Endothelial cell of umbilical vein (primary cell): Measurements from ENCODE around the gene BMPR1B. TPM values are rescaled to one million over a fixed set of nuclear protein-coding genes. Genes with fewer than 3 reads are reported as not detected.

Source experiments
- BruUV-seq: library from RNA; stranded (reverse); fragments of 400-500 nt; replicated peaks from 2 replicates; lab custom pipeline; 2021; lab: Mats Ljungman, UMichigan
- CTCF ChIA-PET: fragments of 300-600, 350-600 bp; sonication (Branson Sonifier 250); formaldehyde crosslinking; loops from one replicate; lab custom pipeline; 2021; ENCODE audit warnings: antibody characterized with exemption, inconsistent platforms; lab: Charles Lee
- POLR2A ChIA-PET: fragments of 300-600, 350-600 bp; sonication (Branson Sonifier 250); formaldehyde crosslinking; loops from one replicate; lab custom pipeline; 2021; ENCODE audit warnings: antibody characterized with exemption, inconsistent platforms; lab: Charles Lee
- DNase-seq: peaks from one replicate; pipeline ENCODE4 v3.0.0-alpha.2; 2011; ENCODE audit warnings: low read depth, low spot score
- FAIRE-seq: peaks from 2 replicates; lab custom pipeline; 2011; peaks lifted over from hg19 to GRCh38; lab: Jason Lieb, UNC
- H2AFZ ChIP-seq: 2 replicates; pipeline ENCODE4 v1.6.0; 2012; ENCODE audit warnings: low read depth, low read length, control low read depth, inconsistent platforms
- H3K27ac ChIP-seq: 2 replicates; pipeline ENCODE4 v1.5.1; 2011; ENCODE audit warnings: low read depth, mild to moderate bottlenecking, control low read depth, low read length, moderate library complexity; ENCODE audit not compliant: insufficient read depth
- H3K27me3 ChIP-seq, 2 experiments: 2 replicates each; pipeline versions ENCODE4 v1.6.0 to v1.6.1; 2011; ENCODE audit warnings: low read length in 2 of 2, mixed read lengths in 1 of 2; ENCODE audit not compliant: control insufficient read depth in 2 of 2, insufficient read depth in 2 of 2
- H3K36me3 ChIP-seq, 2 experiments: 2 replicates in 1 of 2; 3 replicates in 1 of 2; pipeline ENCODE4 v1.5.1; 2011; ENCODE audit warnings: low read length in 2 of 2, mild to moderate bottlenecking in 1 of 2, moderate library complexity in 1 of 2; ENCODE audit not compliant: control insufficient read depth in 2 of 2, insufficient read depth in 2 of 2; ENCODE audit errors: extremely low read depth in 1 of 2
- H3K4me1 ChIP-seq: 3 replicates; pipeline ENCODE4 v1.5.1; 2011; ENCODE audit warnings: mild to moderate bottlenecking, low read length; ENCODE audit not compliant: control insufficient read depth, insufficient read depth; ENCODE audit errors: extremely low read depth
- H3K4me2 ChIP-seq: 2 replicates; pipeline ENCODE4 v1.6.1; 2011; ENCODE audit warnings: low read length, control low read depth, mixed read lengths; ENCODE audit not compliant: insufficient read depth
- H3K4me3 ChIP-seq, 3 experiments: fragments of 200-600 bp in 1 of 3; sonication (generic), shearing (Covaris generic) in 1 of 3; replicated peaks in 1 of 3; 2 replicates each; pipeline ENCODE4 v1.5.1; 2011 to 2016; ENCODE audit warnings: control low read depth in 3 of 3, low read length in 3 of 3, mild to moderate bottlenecking in 2 of 3, inconsistent platforms in 1 of 3, low read depth in 1 of 3, moderate library complexity in 1 of 3; ENCODE audit not compliant: insufficient read depth in 1 of 3
- H3K79me2 ChIP-seq: 2 replicates; pipeline ENCODE4 v1.6.0; 2012; ENCODE audit warnings: low read length, inconsistent platforms; ENCODE audit not compliant: control insufficient read depth, insufficient read depth
- H3K9ac ChIP-seq: replicated peaks from 2 replicates; pipeline ENCODE3; 2011; ENCODE audit warnings: low read length, control low read depth; ENCODE audit not compliant: insufficient read depth; ENCODE audit errors: extremely low read depth
- H3K9me1 ChIP-seq: replicated peaks from 3 replicates; pipeline ENCODE4 v1.6.0; 2011; ENCODE audit warnings: mild to moderate bottlenecking, low read length; ENCODE audit not compliant: control insufficient read depth, insufficient read depth; ENCODE audit errors: extremely low read depth
- H3K9me3 ChIP-seq: replicated peaks from 2 replicates; pipeline ENCODE4 v1.5.1; 2012; ENCODE audit warnings: low read length, inconsistent platforms; ENCODE audit not compliant: control insufficient read depth, insufficient read depth
- H4K20me1 ChIP-seq: replicated peaks from 2 replicates; pipeline ENCODE3; 2011; ENCODE audit warnings: mild to moderate bottlenecking, low read length; ENCODE audit not compliant: control insufficient read depth, insufficient read depth; ENCODE audit errors: extremely low read depth
- CTCF ChIP-seq, 2 donors: IDR thresholded peaks; 1 replicate in 1 of 2; 2 replicates in 1 of 2; pipeline ENCODE4 v1.5.1; 2011; ENCODE audit warnings: low read length in 2 of 2, mild to moderate bottlenecking in 2 of 2, moderate library complexity in 2 of 2, control low read depth in 1 of 2, inconsistent platforms in 1 of 2, low read depth in 1 of 2; ENCODE audit not compliant: insufficient read depth in 1 of 2; ENCODE audit errors: extremely low read depth in 1 of 2
- EZH2 ChIP-seq: IDR thresholded peaks from 2 replicates; pipeline ENCODE4 v1.6.1; 2012; ENCODE audit warnings: borderline replicate concordance, low read depth, mild to moderate bottlenecking, moderate library complexity, low read length, inconsistent platforms; ENCODE audit not compliant: severe bottlenecking
- FOS ChIP-seq: IDR thresholded peaks from 2 replicates; pipeline ENCODE4 v1.6.1; 2011; ENCODE audit warnings: mild to moderate bottlenecking, low read length, moderate library complexity, borderline replicate concordance; ENCODE audit not compliant: insufficient read depth
- GATA2 ChIP-seq: IDR thresholded peaks from 2 replicates; pipeline ENCODE4 v1.7.0; 2011; ENCODE audit warnings: low read depth, mild to moderate bottlenecking, moderate library complexity, mixed read lengths, low read length; ENCODE audit not compliant: insufficient read length, insufficient read depth
- JUN ChIP-seq: IDR thresholded peaks from 2 replicates; pipeline ENCODE4 v1.6.1; 2011; ENCODE audit warnings: borderline replicate concordance, low read depth; ENCODE audit not compliant: insufficient read length, insufficient read depth
- MAX ChIP-seq: IDR thresholded peaks from 2 replicates; pipeline ENCODE4 v1.6.1; 2011; ENCODE audit not compliant: insufficient read depth, insufficient read length
- MYC ChIP-seq: IDR thresholded peaks from one replicate; pipeline ENCODE4 v1.6.1; 2011; ENCODE audit warnings: mild to moderate bottlenecking, low read depth, low read length
- POLR2A ChIP-seq: IDR thresholded peaks from 2 replicates; pipeline ENCODE4 v1.6.1; 2012; ENCODE audit warnings: low read depth, mild to moderate bottlenecking, control low read depth, low read length
- POLR2AphosphoS5 ChIP-seq: IDR thresholded peaks from 2 replicates; pipeline ENCODE4 v1.6.1; 2012; ENCODE audit warnings: low read depth, mild to moderate bottlenecking, control low read depth, low read length, moderate library complexity; ENCODE audit not compliant: insufficient read depth
- dilution Hi-C: fragments of 300-500 bp; cut with MboI; formaldehyde crosslinking; loops from one replicate; pipeline ENCODE4 v1.15.0; 2019; ENCODE audit warnings: low sequenced_read_pairs; ENCODE audit not compliant: extremely low pct_ligation_motif_present
- intact Hi-C: fragments of 100-400 bp; cut with micrococcal nuclease; formaldehyde crosslinking; loops from one replicate; pipeline ENCODE4 v1.10.0; 2022
- polyA plus RNA-seq, 4 experiments: library from polyadenylated mRNA; depleted of rRNA in 3 of 4; stranded (reverse) in 3 of 4; unstranded in 1 of 4; fragments of >200 nt; gene quantifications; 2 replicates each; pipeline versions ENCODE4 v1.2.1 to v1.2.3, GENCODE V29; 2011 to 2012; ENCODE audit warnings: missing spikeins in 1 of 4
- total RNA-seq: library from RNA; stranded (reverse); gene quantifications from 2 replicates; pipeline ENCODE4 v1.2.3, GENCODE V29; 2021

BMPR1B gene
- total and polyA plus RNA-seq, 2 donors (not counting 3 experiments of a cell fraction or from before 2014, with no cell fraction given), result 0.28 to 2.1 TPM

DNA sequence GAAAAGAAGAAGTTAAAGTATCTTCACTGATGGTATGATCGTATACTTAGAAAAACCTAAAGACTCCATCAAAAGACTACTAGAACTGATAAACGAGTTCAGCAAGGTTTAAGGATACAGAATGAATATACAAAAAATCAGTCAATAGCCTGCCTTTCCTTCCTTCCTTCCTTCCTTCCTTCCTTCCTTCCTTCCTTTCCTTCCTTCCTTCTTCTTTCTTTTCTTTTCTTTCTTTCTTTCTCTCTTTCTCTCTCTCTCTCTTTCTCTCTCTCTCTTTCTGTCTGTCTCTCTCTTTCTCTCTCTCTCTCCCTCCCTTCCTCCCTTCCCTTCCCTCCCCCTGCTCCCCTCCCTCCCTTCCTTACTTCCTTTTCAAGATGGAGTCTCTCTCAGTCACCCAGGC, 362.7 kb downstream of the BMPR1B start:
- Histone ChIP-seq H3K36me3 (no peaks in the 10 kb centered on the region), H2AFZ (no peak overlapping the region), H3K27ac (no peak overlapping the region), H3K79me2 (no peaks in the 10 kb centered on the region), H3K9me1 (no peaks in the 10 kb centered on the region), H3K4me1 (peaks cover 2% of the 10 kb centered on the region), H3K4me2 (no peak overlapping the region), H3K9me3 (no peaks in the 10 kb centered on the region), H4K20me1 (no peaks in the 10 kb centered on the region), H3K9ac (no peak overlapping the region), H3K4me3 (no peak overlapping the region), H3K27me3 (no peaks in the 10 kb centered on the region)
- TF ChIP-seq POLR2A, result no peak
- no peak for TF ChIP-seq MAX
- no peak for TF ChIP-seq POLR2AphosphoS5
- no peak for TF ChIP-seq JUN
- TF ChIP-seq GATA2, result no peak
- TF ChIP-seq FOS, result no peak
- no peak for TF ChIP-seq MYC
- no peak for TF ChIP-seq EZH2
- TF ChIP-seq CTCF (IDR thresholded peaks at IDR 0.05; ENCODE audit: extremely low read depth in 1 of 2, insufficient read depth in 1 of 2, low read depth in 1 of 2, low read length in 2 of 2), result no peak
- DNase-seq (no peak), FAIRE-seq (peak; percentile 18)
- intact Hi-C loops (loop anchor here (10.0 kb wide), 2 partner anchors 366 to 816 kb away; partner anchors contain the start of gene BMPR1B), dilution Hi-C loops (no loop called here)
- no TSS peak for BruUV-seq
- ChIA-PET CTCF (no interaction called here), POLR2A (no interaction called here)
